GM12864 (cell line): ENCODE data around the gene DUOX1.

Source experiments
- DNase-seq: peaks from one replicate; pipeline ENCODE4 v3.0.0-alpha.2; 2011; ENCODE audit warnings: low read depth
- H3K4me3 ChIP-seq: 2 replicates; pipeline ENCODE4 v1.5.1; 2011; ENCODE audit warnings: mild to moderate bottlenecking, low read depth, low read length, control low read depth
- TF ChIP-seq, protein P1 (sequence below): IDR thresholded peaks from 2 replicates; pipeline ENCODE4 v1.5.1; 2011; ENCODE audit warnings: low read depth, mild to moderate bottlenecking, moderate library complexity, low read length, control low read depth, inconsistent platforms; ENCODE audit errors: missing control alignments

Gene DUOX1

GRCh38 chr15:45107941-45108630 is 21.7 kb upstream of the DUOX1 start:
- TF ChIP-seq, protein P1, sequence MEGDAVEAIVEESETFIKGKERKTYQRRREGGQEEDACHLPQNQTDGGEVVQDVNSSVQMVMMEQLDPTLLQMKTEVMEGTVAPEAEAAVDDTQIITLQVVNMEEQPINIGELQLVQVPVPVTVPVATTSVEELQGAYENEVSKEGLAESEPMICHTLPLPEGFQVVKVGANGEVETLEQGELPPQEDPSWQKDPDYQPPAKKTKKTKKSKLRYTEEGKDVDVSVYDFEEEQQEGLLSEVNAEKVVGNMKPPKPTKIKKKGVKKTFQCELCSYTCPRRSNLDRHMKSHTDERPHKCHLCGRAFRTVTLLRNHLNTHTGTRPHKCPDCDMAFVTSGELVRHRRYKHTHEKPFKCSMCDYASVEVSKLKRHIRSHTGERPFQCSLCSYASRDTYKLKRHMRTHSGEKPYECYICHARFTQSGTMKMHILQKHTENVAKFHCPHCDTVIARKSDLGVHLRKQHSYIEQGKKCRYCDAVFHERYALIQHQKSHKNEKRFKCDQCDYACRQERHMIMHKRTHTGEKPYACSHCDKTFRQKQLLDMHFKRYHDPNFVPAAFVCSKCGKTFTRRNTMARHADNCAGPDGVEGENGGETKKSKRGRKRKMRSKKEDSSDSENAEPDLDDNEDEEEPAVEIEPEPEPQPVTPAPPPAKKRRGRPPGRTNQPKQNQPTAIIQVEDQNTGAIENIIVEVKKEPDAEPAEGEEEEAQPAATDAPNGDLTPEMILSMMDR = no peak
- no peak overlapping the region for H3K4me3 ChIP-seq
- no peak for DNase-seq

GRCh38 chr15:45110256-45110820 is 19.5 kb upstream of the DUOX1 start:
- H3K4me3 ChIP-seq = no peak overlapping the region
- TF ChIP-seq, protein P1 = peak; percentile 24
- no peak for DNase-seq

- H3K4me3 ChIP-seq = no peak overlapping the region
- TF ChIP-seq, protein P1 = no peak
- DNase-seq = no peak
Measured at GRCh38 chr15:45111390-45112142, 18.2 kb upstream of the DUOX1 start.

- H3K4me3 ChIP-seq = no peak overlapping the region
- DNase-seq = no peak
- TF ChIP-seq, protein P1 = no peak
Measured at GRCh38 chr15:45112143-45112590, 17.6 kb upstream of the DUOX1 start.

DNA sequence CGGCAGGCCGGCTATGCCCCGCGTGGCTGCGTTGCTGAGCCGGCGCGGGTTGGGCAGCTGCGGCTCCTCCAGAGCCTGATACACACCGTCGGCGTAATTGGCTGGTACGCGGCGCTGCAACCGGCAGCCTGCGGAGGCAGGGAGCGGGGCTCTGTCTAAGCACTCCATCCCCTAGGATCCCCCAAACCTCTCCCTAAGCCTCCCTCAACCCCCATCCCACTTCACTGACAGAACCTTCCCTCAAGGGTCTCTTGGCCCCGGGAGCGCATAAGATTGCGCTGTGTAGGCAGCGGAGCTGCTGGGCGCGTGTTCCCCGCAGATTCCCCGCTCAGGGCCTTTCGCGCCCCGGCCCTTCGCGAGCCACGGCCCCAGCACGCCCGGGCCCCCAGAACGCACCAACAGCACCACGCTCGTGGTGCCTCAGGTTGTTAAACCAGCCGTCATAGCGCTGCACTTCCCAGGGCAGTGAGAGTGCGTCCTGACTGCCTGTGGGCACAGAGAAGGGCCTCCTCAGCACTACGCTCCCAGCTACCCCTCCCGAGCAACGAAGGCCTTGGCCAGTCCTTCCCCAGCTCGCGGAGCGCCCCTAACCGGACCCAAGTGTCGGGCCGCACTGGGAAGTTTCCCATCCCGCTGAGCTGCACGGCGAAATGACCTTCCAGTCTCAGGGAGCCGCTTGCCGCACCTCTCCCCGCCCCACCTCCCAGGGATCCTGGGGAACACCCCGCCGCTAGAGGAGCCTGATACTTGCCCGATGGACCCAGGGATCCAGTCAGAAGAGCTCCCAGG is 17.0 kb upstream of the DUOX1 start:
- no peak for DNase-seq

DNA sequence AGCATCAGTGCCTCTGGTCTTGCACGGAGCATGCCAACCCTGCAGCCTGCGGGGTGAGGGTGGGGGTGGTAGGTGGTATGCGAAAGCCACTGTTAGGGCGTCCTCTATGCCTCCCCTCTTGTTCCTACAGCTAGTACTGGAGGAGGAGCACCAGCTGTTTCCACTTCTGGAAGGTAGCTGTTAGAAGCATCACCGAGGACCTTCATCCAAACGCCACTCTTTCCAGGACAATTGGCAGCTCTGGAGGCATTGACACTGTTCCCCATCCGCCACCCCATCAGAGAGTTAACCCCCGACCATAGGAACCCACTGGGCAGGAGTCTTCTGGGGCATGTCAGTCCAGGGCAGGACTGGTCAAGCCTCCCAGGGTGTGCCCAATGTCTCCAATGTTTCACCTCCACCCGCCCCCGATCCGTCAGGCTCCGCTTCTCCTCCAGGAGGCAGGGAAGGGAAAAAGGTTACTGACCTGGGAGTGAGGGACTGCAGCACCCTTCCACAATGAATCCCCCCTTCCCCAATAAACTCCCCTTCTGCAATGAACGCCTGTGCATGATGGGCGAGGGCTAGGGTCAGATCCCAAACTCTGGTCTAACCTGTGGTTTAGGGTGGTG is 16.3 kb upstream of the DUOX1 start:
- no peak for DNase-seq
- H3K4me3 ChIP-seq = no peak overlapping the region
- TF ChIP-seq, protein P1 = no peak

More for the DNA sequence above, 17.0 kb upstream of the DUOX1 start:
- H3K4me3 ChIP-seq = no peak overlapping the region
- TF ChIP-seq, protein P1 = no peak
